C4-2B (cell line): Measurements from ENCODE around the gene FAM193B.

ENCODE experiments used
- CTCF ChIP-seq: fragments of 450-650 bp; conservative IDR thresholded peaks from 2 replicates; pipeline ENCODE4 v1.5.1; 2017; ENCODE audit warnings: mild to moderate bottlenecking
- ZFX ChIP-seq: fragments of 450-650 bp; IDR thresholded peaks from 2 replicates; pipeline ENCODE4 v1.6.1; 2017

DNA sequence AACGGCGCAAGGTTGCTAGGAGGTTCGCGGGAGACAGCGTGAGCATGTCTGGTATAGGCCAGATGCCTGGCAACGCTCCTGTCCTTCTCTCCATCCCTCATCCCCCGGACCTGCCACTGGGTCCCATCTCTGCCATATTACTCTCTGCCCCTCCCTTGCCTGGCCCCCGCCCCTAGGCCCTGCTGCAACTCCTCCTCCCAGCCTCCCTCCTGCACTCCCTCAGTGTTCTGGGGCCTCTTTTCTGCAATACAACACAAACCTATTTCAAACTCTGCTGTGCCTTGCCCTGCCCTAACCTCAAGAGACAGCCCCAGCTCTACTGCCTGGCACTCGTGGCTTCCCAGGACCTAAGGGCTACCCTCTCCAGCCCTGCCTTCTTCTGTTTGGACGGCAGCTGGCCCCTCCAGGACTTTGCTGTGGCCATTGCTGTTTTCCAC is 72.0 kb downstream of the FAM193B start:
- no peak for TF ChIP-seq CTCF
- no peak for TF ChIP-seq ZFX
